T follicular helper cell (primary cell): ENCODE results near the gene SLC1A3.

Experiments
- DNase-seq: peaks from one replicate; pipeline ENCODE4 v3.0.0-alpha.2; 2020; ENCODE audit warnings: low read depth

Gene SLC1A3

DNA sequence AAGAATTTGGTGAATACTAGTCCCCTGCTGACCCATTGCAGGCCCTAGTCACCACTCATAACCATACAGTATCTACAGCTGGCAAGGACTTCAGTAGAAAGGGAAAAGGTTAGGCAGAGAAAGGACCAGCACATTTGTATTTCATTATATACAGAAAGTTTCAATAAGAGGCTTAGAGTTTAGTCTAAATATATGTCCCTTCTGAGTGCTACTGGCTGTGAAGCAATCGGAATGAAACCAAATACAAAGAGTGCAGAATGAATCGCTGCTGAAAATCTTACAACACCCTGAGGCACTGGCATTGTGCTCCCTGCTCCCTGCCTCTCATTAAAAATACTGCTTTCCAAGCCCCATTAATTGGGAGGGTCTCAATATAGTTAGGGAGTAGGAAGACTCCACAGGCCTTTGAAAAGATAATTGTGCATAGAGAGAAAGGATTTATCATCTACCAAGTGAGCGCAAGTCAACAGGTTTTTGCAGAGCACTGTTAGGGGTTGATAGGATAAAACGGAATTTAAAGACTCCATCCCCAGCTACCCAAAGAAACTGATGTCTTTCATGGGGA, 110.8 kb downstream of the SLC1A3 start:
- DNase-seq = no peak

DNA sequence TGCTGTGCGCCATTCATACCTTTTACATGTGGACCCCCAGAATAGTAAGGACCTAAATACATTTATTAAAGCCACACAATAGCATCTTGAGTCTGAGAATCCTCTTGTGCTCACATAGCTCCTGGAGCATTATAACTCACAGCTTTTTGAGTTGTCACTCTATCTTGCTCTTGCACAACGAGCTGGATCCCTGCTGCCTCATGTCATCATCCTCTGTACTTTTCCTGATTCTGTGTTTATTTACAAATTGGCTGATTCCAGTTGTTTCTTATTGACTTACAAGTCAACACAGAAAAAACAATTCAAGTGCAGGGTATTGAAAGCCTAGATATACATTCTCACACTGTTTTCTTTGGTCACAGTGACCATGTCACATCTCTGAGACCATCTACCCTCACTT, 112.9 kb downstream of the SLC1A3 start:
- no peak for DNase-seq

DNA sequence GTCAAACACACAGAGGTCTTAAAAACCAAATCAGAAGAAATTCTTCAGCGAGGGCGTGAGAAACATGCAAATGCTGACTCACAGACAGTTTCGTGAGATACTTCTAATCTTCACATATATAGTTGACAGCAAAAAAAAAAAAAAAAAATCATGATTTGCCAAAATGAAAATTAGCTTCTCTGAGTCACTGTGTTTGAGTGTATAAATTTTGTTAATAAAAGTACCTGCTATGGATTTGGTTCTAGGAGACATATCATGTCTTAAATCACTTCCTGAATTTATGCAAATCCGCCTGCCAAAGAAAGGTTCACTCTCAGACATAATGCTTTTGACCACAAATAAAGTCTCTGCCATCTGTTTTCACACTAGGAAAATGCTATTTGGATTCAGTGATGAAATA, 114.3 kb downstream of the SLC1A3 start:
- DNase-seq = no peak

DNA sequence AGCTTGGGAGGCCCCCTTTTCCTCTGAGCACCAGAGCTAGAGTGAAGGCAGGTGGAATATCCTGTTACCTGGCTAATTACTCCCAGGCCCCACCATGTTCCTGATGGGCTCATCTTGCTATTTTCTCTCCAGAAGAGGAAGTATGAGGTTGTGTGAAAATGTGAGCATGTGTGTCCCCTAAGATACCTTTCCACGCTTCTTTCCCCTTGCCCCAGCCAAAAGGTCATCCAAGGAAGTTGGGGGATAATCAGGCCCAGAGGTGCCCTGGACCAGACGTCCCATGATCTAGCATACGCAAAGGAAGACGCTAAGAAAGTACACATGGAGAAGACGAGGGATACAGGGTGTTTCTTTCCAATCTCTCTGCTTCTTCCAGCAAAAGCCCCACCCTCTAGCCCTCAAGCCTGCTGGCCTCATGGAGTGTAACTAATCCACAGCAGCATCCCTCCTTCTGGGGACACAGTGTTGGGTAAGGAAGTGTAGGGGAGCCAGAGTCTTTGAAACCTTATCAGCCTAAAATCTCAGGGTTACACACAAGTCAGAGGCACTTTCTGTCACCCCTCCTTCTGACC, 115.3 kb downstream of the SLC1A3 start:
- DNase-seq = no peak

DNA sequence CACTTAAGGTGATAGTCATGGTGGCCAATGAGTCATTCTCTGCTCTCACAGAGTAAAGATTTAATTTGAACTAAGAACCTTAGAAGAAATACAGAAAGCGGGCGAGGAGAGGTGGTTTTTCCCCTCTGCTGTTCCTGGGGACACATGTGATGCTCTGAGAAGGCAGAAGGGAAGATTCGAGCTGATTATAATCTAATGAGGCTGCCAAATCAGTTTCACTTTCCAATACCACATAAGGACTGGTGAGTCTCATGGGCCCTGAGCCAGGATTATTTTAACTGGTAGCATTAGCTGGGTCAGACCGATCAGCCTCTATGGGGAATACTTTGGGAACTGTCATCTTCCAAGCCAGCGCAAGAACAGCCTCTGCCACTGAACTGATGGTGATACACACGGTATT, 116.5 kb downstream of the SLC1A3 start:
- DNase-seq = no peak

DNA sequence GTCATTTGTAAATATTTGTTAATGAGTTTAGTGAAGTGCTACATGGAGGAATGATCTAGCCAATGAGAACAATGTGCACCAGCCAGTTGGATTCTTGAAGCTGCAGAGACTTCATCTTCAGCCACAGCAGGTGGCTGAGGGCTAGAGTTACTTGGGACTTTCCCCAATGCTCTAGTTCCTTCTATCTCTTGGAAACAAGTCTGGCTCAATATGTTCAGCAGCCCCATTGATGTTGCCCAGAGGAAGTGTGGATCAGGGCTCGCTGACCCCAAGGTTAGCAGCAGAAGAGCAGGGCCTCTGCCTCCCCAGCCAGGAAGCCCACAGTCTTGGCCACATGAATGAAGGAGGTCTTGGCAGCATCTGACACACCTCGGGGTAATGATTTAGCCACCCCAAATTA, 117.5 kb downstream of the SLC1A3 start:
- DNase-seq = no peak

DNA sequence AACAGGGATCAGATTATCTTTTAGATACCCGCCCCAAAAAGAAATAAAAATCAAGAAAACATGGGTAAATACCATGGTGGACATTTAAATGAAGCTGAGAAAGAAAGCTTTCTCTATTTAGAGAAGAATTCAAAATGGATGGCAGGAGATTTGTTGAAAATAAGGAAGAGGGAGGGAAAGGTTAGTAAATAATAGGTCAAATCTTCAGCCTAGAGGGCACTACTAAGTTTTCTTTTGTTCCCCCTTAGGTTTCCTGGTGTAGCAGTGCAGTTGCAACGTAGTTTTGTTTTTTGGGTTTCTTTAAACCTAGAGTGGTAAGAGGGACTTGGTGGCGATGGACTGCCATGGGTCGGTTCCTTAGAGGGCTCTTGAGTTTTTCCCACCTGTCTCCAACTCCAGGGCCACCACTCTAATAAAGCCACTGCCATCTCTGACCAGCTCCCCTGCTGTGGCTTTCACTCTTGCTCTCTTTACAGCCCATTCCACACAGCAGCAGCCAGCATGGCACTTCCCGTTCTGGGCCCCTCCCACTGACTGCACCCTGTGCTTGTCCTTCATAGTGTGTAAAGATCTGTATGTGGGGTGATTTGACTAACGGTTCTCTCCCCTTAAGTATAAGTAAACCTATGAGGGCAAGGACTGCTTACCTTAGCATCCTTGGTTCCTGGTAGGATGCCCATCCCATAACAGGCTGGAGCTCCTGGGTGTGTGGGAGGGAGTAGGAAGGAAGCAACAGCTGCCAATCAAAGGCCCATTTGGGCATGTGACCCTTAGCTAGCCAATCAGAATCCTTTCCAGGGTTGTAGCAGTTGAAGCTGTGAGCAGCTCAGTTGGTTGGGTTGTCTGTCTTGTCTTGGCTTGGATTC, 118.3 kb downstream of the SLC1A3 start:
- no peak for DNase-seq

DNA sequence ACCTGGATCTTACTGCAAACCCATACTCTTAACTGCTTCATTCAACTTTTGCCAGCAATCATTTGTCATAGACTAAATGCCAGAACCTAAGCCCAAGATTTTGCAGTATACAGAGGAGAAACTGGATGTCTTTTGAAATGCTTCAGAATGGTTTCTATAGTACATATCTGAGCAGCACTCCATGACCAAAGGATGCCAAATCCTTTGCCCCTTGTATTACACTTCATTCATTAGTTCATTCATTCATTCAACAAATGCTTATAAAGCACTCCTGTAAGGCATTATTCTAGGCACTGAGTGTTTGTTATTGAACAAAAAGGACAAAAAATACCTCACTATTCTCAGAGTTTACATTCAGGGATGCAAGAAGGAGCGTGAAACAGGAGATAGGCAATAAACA, 119.9 kb downstream of the SLC1A3 start:
- DNase-seq = no peak

DNA sequence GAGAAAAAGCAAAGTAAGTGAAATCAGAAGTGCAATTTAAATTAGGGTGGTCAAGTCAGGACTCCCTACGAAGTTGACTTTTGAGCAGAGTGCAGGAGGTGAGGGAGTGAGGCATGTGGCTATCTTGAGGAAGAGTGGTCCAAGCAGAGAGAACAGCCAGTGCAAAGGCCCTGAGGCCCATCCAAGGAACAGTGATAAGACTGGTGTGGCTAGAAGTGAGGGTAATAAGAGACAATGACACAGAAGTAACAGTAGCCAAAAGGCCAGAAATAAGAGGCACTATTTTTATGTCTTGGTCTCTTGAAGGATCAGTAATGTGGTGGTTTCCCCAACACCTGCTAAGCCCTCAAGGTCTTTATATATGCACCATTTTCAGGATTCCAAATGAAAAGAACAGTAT, 120.4 kb downstream of the SLC1A3 start:
- no peak for DNase-seq

DNA sequence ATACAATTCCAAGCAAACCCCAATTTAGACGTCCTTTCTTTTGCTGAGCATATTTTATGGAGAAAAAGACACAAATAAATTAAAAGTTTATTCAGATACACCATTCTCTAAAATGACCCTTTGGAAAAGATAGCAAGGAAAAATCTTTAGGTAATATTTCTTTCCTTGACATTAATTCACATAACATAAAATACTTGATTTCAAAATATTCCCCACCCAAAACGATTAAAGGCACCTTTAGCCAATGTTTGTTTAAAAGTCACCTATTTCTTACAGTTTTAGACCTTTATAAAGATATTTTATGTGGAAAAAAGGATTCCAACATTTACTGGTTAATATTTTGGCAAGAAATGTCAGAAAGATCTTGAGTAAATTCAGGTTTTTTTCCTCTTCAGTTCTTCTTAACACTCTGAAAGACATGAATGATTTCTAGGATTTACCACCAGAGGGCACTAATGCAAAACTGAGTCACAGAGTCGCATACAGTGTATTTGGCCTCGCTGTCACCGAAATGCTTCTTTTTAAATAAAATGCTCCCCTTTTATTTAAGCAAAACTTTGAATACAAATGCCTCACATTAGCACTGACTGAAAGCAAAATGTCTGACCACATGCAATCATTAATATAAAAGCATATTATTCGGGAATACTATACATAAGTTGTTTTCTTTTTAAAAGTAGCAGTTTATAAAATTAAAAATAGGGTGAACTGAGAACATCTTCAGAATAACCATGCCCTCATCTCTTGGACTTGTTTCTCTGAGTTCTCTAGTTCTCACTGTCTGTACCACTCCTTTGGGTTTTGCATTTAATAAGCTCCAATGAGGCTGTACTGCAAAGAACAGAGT, 122.5 kb downstream of the SLC1A3 start:
- no peak for DNase-seq

DNA sequence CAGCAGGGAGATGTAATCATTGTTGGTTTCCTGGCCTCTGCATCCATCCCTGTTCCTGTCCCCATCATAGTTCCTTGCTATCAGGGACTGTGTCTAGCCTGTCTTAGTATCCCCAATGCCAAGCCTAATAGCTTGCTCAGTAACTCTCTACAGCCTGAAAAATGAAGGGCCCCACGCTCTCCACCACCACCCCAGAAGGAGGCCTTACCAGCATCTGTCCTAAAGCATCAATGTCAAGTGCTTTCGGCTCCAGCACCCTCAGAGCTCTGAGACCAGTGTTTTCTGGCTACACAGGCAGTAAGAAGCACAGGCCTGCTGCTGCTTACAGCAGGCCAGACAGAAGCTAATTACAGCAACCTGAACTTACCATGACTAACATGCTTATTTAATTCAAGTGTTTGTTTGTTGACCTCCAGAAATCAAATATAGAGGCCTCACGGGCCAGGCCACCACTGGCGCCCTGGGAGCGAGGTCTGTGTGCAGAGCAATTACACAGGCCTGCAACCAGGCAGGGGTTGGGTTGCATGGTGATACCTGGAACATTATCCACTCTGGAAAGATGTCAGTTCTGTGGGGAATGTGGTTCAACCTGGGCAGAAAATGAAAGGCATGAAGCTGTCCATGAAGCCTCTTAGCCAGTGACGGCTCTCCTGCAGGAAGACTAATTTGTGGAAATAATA, 124.3 kb downstream of the SLC1A3 start:
- DNase-seq = no peak

DNA sequence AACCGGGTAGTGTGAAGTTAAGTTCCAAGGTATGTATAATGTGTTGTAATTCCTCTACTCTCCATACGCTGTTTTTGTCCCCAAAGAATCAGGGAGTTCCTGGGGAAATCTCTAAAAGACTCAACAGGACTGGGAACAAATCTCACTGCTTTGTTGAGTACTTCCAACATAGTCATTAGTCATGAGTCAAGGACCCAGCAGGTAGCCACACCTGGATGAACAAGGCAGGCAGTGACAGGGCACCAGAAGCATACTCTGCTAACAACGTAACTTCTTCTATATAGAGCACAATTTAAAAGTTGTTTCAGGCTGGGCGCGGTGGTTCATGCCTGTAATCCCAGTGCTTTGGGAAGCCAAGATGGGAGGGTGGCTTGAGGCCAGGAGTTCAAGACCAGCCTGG, 126.8 kb downstream of the SLC1A3 start:
- DNase-seq = no peak

DNA sequence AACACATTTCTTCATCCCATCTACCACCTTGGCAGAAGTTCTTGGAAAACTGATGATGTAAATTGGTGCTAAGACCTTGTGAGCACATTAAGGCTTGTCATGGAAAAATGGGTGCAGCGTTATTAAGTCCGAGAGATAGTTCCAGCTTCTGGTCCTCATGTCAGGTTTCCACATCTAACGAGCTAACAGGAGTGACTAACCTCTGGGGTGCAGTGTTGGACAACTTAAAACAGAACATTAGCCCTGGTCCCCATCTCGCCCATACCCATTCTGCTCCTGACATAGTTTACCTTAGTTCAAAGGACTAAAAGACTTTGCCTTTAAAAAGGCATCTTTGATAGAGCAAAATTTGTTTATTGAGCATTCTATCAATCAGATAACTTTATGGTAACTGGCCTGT, 128.0 kb downstream of the SLC1A3 start:
- no peak for DNase-seq

DNA sequence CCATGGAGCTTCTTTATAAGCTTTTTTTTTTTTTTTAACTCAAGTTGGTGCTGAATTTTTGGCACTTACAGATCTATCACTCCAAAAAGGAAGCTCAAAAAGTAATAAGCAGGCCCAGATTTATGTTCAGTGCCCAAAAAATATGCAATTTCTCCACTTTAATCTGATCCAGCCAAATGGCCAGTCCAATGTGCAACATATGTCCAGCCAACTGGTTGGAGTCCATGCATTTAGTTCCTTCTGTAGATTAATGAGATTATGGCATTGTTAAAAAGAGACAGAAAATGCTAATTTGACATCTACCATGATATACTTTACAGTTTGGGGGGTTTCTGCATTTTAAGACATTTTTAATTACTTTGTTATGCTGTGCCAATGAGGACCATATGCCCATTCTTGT, 129.5 kb downstream of the SLC1A3 start:
- no peak for DNase-seq
